ENCODE results near the gene S100A12.
"Not testable (repeated sequence)": the region's sequence is repeated elsewhere in the genome, so short reads cannot be mapped to it uniquely, and the experiment has no call there.

Gene S100A12

DNA sequence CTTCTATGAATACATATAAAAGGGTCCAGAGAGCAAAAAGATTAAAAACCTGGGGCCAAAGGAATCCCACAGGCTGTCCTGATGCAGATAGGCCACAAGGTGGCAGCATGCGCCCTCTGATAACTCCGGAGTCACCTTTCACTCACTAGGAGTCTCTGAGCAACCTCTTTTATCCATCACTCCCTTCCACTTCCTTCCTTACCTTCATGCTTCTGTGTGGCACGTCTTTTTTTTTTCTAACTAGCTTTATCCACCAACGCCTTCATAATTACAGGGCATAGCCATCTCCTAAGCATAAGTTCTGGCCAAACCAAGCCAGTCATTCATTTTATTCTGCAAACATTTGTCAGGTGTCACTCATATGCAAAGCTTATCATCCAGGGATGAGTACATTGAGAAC, 22.9 kb downstream of the S100A12 start:
- DNase-seq (ENCODE audit: low read depth), result peak; percentile 36

DNA sequence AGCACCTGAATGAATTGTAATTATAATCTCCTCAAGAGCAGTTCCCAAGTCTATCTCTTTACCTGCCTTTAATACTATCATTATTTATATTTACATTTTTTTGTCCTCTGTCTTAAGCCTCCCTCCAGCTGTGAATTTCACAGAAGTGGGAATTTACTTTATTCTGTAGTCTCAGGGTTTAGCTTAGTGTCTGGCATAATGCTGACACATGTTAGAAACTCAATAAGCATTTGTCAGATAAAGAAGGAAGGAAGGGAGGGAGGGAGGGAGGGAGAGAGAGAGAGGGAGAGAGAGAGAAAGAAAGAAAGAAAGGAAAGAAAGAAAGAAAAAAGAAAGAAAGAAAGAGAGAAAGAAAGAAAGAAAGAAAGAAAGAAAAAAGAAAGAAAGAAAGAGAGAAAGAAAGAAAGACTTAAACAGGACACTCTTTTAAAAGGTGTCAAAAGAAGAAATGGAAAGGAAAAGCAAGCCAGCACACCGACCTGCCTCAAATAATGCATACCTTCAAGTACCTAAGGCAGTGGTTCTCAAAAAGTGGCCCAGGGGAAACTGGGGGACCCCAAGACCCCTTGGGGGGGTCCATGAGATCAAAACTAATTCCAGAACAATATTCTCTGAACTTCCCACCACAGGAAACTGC, 25.0 kb downstream of the S100A12 start:
- no peak for DNase-seq (ENCODE audit: low read depth)

DNA sequence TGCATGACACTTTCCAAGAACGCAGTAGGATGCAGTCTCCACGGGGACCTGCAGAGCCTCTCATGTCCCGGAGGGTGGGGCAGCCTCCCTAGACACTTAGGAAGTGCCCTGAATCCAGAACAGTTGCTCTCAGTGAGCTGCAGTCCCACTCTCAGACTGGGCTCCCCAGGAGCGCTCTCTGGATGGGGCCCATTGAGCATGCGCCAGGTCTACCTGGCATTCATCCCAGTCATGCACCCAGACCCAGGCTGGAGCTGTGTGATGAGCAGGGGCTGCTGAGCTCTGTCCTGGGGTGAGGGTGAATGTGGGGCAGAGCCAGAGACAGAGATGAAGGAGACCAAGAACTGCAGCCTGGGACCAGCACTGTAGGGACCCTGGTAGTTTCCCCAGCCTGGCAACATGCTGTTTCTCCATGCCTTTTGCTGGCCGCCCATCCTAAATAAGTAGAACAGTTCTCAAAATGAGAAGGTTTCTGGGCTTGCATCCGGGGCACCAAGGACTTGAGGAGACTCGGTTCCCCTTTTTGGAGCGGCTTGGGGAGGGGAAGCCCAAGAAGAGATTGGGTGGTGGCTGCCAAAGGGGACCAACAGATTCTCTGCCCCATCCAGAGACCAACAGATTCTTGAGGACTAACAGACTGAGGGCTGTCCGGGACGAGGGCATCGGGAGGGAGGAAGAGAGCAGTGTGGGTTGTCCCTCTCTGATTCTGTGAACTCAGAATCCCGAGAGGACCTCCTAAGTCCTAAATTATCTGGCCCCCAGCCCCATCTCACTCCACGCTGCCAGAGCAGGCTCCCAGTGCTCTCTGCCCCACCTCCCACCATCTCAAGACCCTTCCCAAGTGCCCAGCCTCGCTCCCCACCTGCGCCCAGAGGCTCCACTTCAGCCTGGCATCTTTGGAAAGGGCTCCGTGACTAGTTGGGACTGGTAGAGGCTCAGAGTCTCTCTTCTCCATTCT, 25.8 kb downstream of the S100A12 start:
- no peak for DNase-seq (ENCODE audit: low read depth)

DNA sequence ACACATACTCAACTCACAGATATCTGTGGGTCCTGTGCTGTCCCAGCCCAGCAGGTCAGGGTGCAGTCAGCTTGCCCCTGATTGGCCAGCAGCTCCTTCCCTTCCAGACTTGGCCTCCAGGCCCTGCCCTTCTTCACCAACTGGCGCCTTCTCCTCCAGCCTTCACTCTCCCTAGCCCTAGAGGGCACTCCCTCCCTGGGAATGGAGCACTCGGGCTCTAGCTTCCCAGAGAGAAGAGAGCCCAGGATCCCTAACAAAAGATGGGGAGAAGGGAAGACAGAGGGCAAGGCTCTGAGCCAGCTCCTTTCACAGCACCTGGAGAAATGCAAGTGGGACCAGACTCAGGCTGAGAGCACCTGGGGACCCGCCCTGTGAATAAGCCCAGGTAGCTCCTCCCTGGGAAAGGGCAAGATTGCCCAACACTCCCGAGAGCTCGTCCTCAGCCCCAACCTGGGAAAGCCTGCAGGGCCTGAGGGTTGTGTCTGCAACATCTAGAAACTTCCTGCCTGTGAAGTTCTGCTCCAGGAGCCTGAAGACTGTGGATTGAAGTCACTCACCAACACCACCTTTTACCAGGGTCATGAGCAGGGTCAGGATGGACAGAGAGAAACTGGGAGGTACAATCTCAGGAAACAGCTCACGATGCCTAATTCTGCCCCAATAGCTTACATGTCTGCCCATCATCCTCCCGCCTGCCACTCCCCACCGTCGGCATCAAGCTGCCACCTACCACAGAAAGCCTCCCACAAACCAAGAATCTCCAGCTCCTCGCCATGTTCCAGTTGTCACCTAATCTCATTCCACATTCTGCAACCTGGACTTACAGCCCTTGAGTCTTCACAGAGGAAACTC, 26.7 kb downstream of the S100A12 start, which contains the start of gene PGLYRP4:
PGLYRP4 (minus strand) TSS at position 331 of the 852 bp plus-strand sequence. CDS start 909 bp downstream, outside the sequence.
- DNase-seq (ENCODE audit: low read depth), result no peak

DNA sequence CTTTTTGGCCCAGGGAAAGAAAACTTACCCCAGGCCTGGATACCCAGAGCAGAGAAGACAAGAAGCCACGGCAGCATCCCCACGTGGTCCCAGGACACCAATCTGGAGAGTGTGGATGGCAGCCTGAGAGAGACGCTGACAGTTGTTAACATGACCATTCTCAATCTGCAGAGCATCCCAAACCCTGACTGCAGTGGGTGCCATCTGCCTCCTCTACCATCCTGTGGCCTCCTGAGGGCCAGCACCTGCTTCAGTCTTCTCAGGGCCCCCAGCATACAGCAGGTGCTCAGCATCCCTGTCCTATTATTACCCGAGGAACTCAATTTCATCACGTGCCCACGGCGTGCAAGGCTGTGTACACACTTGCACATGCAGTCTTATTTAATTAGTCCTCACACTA, 27.6 kb downstream of the S100A12 start:
- DNase-seq (ENCODE audit: low read depth), result no peak

DNA sequence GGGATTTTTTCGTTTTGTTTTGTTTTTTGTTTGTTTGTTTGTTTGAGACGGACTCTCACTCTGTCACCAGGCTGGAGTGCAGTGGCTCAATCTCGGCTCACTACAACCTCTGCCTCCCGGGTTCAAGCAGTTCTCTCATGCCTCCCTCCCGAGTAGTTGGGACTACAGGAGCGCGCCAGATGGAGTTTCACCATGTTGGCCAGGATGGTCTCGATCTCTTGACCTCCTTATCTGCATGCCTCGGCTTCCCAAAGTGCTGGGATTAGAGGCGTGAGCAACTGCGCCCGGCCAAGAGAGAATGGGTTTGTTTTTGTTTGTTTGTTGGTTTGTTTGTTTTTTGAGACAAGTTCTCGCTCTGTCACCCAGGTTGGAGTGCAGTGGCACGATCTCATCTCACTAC, 28.4 kb downstream of the S100A12 start:
- not testable (repeated sequence) for DNase-seq (ENCODE audit: low read depth)

DNA sequence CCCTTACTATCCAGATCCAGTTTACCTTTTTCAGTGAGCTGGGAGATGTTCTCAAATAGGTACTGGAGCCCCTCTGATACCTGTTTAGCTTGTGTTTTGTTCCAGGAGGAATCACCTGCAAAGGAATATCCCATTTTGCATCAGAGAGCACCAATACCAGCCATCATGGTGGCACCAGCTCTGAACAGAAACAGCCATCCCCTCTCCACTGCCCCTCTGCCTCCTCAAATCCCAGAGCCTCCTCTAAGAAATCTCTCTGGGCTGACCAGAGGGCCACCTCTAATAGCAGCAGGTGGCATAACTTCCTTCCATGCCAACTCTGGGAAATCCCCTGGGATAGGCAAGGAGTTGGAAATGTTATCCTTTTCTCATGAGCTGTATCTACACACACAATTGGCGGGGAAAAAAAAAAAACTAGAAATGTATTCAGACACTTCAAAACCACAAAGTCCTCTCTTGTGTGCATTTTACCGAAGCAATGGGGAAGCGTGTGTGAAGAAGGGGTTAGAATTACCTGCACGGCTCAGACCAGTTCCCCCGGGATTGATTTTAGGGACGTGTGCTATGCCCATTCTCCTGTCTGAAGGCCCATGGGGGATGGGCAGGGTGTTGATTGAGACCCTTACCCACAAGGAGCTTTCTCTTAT, 29.2 kb downstream of the S100A12 start:
- DNase-seq (ENCODE audit: low read depth), result no peak

DNA sequence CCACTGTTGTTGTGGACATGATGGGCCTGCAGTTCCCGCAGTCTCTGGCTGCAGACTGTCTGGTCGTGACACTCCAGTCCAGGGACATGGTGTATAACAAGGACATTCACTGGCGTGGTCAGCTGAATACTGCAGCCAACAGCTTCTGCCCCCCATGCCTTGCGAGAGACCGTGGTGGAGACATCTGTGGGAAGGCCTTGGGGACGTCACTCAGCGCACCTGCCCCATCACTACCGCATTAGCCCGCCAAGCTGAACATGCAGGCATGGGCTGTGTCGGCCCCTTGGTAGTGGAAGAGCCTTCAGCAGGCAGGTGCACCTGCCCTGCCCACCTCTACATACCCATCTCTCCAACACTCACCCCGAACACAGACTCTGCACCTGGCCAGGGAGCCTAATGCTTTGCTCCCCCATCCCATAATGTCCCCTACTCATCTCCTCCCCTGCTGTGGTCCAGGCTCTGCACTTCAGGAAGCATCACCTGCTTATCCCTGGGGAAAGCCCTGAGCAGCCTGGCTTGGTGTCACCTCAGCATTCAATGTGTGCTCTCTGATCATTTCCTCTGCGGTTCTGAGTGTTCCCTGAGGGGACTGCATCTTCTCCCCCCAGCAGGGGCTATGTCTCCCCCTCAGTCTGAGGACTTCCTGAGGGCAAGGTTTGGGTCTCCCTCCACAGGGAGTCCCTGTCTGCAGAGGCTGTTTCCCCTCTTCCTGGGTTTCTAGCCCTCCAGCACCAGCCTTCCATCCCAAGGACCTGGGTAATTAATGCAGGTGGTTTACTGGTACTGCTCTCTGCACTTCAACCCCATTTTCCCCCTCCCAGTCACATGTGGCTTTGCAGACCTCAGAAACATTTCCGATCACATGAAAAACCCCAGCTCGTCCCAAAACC, 30.0 kb downstream of the S100A12 start:
- DNase-seq (ENCODE audit: low read depth), result no peak

DNA sequence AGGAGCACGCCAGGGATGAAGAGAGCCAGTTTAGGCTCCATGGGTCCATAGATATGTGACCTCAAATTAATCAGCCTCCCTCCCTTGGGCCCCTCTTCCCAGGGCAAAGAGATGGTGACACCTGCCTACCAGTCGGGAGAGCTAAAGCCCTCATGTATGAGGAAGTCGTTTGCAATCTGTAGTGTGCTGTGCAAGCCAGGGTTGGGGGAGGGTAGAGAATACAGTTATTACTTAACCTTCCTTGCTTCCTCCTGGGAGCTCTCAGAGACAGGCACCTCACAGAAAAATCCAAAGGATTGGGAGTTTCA, 30.7 kb downstream of the S100A12 start:
- DNase-seq (ENCODE audit: low read depth), result no peak

DNA sequence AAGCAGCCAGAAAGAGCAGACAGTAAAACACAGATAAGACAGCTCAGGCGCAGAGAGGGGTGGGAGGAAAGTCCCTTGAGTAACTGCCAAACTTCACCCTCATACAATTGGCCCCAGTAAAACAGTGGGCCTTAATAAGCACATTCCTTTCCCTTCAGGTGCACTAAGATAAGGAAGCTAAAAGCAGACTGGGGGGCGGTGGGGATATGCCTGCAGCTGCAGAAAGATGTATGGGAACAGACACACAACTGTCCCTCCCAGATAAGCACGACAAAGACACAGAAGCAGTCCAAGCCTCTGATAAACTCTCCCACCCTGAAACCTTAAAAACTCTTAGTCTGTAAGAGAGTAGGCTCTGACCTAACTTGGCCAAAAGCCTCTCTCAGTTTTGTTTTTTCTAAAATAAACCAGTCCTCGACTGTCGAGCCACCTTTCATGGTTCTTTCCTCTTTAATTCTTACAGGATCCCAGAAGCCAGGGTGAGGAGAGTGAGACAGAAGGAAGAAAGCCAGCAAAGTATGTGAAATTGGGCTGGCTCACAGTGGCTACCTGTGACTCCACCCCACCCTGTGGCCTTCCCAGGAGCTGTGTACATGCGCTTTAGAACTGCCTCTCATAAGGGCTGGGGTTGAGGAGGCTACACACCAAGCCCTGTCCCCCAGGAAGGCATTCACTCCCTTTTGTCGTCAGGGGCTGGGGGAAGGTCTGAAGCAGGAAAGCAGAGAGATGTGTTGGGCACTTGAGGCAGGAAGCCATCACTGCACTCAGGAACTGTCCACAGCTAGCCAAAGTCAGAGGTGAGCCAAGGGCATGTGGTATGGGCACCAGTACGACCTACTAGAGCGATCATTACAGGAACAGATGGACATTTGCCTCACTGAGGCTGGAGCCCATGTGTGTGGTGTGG, 31.4 kb downstream of the S100A12 start:
- no peak for DNase-seq (ENCODE audit: low read depth)

DNA sequence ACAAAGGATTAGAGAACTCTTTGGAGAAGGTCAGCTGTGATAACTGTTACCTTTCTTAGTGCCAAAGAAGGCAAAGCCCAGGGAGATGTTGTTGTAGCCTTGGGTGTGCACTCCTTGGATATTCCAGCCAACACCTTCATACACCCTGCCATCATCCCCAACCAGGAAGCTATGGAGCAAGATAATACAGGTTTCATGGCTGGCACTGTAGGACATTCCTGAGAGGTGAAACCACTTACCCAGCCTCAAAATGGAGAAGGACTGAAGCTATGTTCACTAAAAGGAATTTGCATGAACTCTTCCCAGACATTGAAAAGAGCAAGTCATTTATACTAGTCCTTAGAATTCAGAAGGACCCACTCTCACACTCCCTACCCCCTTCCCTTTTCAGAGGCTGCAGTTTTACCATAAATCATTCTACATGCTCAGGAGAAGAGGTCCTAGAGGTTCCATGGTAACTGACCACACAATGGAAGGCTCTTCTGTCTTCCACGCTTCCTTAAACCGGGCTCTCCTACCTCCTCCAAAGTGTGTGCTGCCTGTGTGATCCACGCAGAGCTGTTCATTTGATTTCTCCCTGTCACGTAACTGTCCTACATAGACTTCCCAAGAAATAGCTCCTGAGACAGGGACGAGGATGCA, 32.3 kb downstream of the S100A12 start:
- no peak for DNase-seq (ENCODE audit: low read depth)

DNA sequence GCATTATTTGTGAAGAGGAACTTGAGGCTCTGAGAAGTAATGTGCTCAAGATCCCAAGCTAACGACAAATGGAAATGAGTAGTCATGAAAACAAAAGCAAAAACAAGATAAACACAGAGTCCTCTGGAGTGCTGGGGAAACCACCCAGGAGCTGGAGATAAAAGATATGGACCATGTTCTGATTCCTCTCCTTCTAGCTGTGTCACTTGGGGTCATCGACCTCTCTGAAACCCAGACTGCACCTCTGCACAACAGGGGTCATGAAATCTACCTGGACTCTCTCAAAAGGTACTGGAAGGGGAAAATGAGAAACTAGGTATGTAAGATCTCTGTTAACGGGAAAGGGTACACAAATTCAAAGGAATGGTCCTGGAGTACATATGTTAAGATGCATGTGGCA, 33.2 kb downstream of the S100A12 start:
- no peak for DNase-seq (ENCODE audit: low read depth)

DNA sequence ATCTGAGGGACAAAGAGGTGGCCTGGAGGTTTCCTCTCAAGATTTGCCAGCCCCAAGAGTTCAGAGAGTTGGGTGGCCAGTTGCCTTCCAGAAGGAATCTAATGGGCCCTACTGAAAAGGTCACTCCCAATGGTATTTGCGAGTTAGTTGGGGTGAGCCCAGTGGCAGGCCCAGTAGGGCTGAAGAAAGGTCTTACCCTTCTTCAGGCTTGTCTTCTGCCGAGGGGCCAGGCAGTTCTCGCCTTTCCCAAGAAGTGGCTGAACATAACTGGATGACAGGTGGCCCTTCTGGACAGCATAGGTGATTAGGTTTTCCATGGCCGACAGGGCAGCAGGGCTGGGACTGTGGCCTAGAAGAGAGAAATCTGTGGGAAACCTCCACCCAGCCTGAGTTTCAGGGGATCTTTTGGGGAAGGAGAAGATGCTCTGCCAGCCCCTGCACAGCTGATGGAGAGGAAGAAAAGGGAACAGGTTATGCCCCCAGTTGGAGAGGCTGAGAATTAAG, 33.9 kb downstream of the S100A12 start:
- DNase-seq (ENCODE audit: low read depth), result no peak

DNA sequence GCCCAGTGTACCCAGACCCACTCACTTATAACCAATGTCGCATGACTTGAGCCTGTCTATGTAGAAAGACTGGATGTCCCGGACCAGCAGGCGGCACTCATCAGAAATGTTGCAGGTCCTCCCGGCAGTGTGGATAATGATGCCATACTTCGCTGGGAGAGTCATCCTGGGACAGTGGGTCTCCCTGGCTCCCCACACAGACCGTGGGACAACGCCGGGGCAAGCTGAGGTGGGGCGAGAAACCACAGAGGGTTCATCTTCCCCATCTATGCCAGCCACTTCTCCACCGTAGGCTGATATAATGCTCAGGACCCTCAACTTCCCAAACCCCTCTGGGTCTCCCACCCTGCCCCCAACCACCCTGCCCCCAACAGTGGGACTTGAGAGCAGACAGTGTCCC, 35.1 kb downstream of the S100A12 start:
- DNase-seq (ENCODE audit: low read depth), result no peak

DNA sequence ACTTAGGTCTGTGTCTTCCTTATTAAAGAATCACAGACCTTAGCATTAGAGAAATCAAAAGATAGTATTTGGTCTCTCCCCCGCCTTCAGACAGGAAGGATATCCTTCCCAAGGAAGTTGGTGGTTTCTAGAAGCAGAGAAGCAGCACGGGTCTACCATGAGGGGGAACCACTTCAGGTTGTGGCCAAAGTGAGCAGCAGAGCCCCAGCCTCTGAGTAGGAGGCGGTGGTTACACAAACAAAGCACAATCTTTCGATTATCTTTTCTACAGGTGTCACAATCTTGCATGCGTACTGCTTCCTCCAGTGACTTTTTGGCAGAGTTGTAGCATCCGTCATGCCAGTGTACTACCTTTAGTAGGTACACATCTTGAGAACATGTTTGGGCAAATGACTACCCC, 35.6 kb downstream of the S100A12 start:
- no peak for DNase-seq (ENCODE audit: low read depth)

DNA sequence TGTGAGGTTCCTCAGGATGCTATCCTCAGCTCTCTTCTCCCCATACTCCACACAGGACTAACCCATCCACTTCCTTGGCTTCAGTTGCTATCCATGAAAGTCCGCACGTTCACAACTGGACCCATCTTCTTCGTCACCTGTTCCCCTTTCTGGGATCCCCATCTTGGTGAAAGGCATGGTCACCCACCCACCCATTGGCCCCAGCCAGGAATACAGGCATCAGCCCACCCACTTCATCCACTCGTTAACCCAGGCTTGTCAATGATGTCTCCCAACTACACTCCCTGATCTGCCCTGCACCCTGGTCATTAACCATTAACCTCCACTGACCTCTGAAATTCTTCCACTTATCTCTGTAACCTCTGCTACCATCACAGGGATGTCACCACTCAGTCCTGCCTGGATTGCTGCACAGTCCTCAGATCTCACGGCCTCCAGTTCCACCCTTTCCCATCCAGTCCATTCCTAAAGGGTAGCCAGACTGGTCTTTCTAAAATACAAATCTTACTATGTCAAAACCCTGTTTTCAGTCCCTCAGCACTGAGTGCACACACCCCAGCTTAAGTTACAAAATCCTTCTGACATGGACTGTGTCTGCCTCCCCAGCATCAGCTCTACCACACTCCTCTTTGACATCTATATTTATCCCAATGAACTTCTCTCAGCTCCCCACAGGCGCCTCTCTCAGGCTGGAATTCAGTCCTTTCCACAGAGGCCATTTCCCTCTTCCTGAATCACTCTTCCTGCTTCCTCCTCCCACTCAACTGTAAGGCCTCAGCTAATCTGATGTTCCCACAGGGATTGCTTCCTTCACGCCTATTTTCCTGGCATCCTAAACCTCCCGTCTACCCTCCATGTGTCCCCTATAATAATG, 37.2 kb downstream of the S100A12 start:
- DNase-seq (ENCODE audit: low read depth), result no peak

DNA sequence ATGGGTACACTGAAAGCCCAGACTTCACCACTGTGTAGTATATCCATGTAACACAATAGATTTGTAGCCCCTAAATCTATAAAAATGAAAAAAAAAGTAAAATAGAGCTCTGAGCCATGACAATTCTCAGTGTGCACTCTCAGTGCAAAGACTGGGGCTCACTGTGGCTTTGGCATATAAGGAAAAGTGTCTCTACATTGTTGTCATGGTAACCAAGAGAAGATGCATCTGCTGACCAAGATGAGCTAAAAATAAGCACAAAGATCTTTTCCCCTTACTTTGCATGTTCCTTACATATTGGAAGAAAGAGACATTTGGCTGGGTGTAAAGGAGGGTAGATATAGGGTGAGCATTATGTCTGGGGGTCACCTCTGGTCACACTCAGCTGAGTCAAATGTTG, 38.8 kb downstream of the S100A12 start:
- no peak for DNase-seq (ENCODE audit: low read depth)

DNA sequence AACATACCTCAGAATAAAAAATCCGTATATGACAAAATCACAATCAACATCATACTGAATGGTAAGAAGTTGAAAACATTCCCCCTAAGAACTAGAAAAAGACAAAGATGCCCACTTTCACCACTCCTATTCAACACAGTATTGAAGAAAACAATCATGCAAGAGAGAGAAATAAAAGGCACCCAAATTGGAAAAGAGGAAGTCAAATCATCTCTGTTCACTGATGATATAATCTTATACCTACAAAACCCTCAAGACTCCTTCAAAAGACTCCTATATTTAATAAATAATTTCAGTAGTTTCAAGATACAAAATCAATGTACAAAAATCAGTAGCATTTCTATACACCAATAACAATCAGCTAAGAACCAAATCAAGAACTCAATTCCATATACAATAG, 41.5 kb downstream of the S100A12 start:
- no peak for DNase-seq (ENCODE audit: low read depth)
